Pancreas (tissue), 10 donors: Measurements from ENCODE around the gene CYB5R4. TPM values are rescaled to one million over a fixed set of nuclear protein-coding genes. Genes with fewer than 3 reads are reported as not detected.

Experiments
- ATAC-seq, 4 donors: fragments of 200-7000 bp; cut with Tn5 transposase; one replicate each; pipeline versions ENCODE4 v1.8.0 to v1.9.1; 2020; ENCODE audit warnings: mild to moderate bottlenecking in 4 of 4, moderate library complexity in 4 of 4
- DNase-seq, 6 donors: peaks; one replicate each; pipeline ENCODE4 v3.0.0-alpha.2; 2020
- FAIRE-seq: peaks from 2 replicates; lab custom pipeline; 2012; peaks lifted over from hg19 to GRCh38; lab: Jason Lieb, UNC
- H3K27ac ChIP-seq, 4 donors: fragments of 200-600 bp; sonication (generic); 1 replicate in 3 of 4; 2 replicates in 1 of 4; pipeline versions ENCODE4 v1.5.0 to v1.8.0; 2020
- H3K27me3 ChIP-seq, 4 donors: fragments of 200-600 bp; one replicate each; pipeline ENCODE4 v1.8.0; 2021
- H3K36me3 ChIP-seq, 3 donors: fragments of 200-600 bp; sonication (generic) in 1 of 3; one replicate each; pipeline versions ENCODE4 v1.5.0 to v1.8.0; 2020 to 2021
- H3K4me1 ChIP-seq, 3 donors: fragments of 200-600 bp; one replicate each; pipeline ENCODE4 v1.8.0; 2021
- H3K4me3 ChIP-seq, 4 donors: fragments of 200-600 bp; sonication (generic) in 2 of 4; one replicate each; pipeline versions ENCODE4 v1.5.0 to v1.8.0; 2020 to 2021
- H3K9me3 ChIP-seq, 4 donors: fragments of 200-600 bp; one replicate each; pipeline ENCODE4 v1.8.0; 2021
- WGBS, 2 donors: extraction: QIAGEN DNeasy Blood & Tissue Kit; methylation state at CpG; one replicate each; pipeline ENCODE4 v1.1.7; 2013; 5-methylcytosine and 5-hydroxymethylcytosine counted together
- intact Hi-C, 3 donors: fragments of 100-400 bp; cut with DNase I; formaldehyde crosslinking; loops; one replicate each; pipeline versions ENCODE4 v1.11.1 to v1.14.2; 2022
- polyA plus RNA-seq, 2 donors: library from polyadenylated mRNA; stranded (reverse); fragments of 200-250 nt; gene quantifications; one replicate each; pipeline ENCODE4 v1.2.3, GENCODE V29; 2013
- total RNA-seq, 6 donors: library from RNA; stranded (reverse); fragmentation: NEBNext Ultra II Directional in 4 of 6; extraction: Animal tissue kit (Norgen Biotek cat#: 25700) in 4 of 6; gene quantifications; one replicate each; pipeline versions ENCODE4 v1.2.1 to v1.2.4, GENCODE V29; 2021 to 2023
- TF ChIP-seq, protein P1 (sequence below), 4 donors: fragments of 200-600 bp; sonication (generic) in 3 of 4; IDR thresholded peaks; one replicate each; pipeline versions ENCODE4 v1.5.0 to v1.8.0; 2021; ENCODE audit warnings: antibody characterized with exemption in 4 of 4
- donor health status: healthy with polysubstance abuse.
- donor health status: DM: no; HTN: no; CAD: no; lungs with moderate emphysema.
- donor health status: DM: no; HTN: no; CAD: no.
- donor health status: control.
- donor health status: control.
- donor health status: Bipolar disorder and iron deficiency.
- donor health status: DM: yes; HTN: yes; CAD: no.
- donor health status: DM: no; HTN: no; CAD: no.
- donor health status: DM: no; HTN: no; CAD: no.
- donor health status: DM: yes; HTN: yes; CAD: no.

The CYB5R4 gene
- total RNA-seq, result 10 to 100 TPM in 1 of 6 donors, 1 to 10 TPM in 5; 2.5 to 10.1 (median 6.2) TPM
- 1 to 10 TPM; 1.1 to 4.9 TPM for polyA plus RNA-seq

- ATAC-seq (peak; percentile 99 to 100 (median 100)), DNase-seq (peak; percentile 95 to 98 (median 96)), FAIRE-seq (peak; percentile 81)
- H3K27ac ChIP-seq, result peak within 1 kb of the TSS; percentile 54 to 78 (median 74)
- no peaks in the 10 kb centered on the region for H3K27me3 ChIP-seq
- TF ChIP-seq, protein P1, sequence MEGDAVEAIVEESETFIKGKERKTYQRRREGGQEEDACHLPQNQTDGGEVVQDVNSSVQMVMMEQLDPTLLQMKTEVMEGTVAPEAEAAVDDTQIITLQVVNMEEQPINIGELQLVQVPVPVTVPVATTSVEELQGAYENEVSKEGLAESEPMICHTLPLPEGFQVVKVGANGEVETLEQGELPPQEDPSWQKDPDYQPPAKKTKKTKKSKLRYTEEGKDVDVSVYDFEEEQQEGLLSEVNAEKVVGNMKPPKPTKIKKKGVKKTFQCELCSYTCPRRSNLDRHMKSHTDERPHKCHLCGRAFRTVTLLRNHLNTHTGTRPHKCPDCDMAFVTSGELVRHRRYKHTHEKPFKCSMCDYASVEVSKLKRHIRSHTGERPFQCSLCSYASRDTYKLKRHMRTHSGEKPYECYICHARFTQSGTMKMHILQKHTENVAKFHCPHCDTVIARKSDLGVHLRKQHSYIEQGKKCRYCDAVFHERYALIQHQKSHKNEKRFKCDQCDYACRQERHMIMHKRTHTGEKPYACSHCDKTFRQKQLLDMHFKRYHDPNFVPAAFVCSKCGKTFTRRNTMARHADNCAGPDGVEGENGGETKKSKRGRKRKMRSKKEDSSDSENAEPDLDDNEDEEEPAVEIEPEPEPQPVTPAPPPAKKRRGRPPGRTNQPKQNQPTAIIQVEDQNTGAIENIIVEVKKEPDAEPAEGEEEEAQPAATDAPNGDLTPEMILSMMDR (IDR thresholded peaks at IDR 0.05), result no peak
- WGBS, 2 donors, result 0% methylated on average over 52 to 53 of the region's 53 CpGs
- peaks cover 0 to 13% (median 0%) of the 10 kb centered on the region in 3 donors for H3K4me1 ChIP-seq
- intact Hi-C loops, result no loop called here
- H3K9me3 ChIP-seq, result no peaks in the 10 kb centered on the region
- no peaks in the 10 kb centered on the region for H3K36me3 ChIP-seq
- H3K4me3 ChIP-seq, result peak within 1 kb of the TSS; percentile 70 to 85 (median 80)
These were observed at the start of gene CYB5R4 for GRCh38 chr6:83859410-83860358. Gene CYB5R4 (plus strand): TSS chr6:83859689. CDS start chr6:83859783, 94 bp downstream.

- H3K27ac ChIP-seq, result no peak overlapping the region
- TF ChIP-seq, protein P1 (IDR thresholded peaks at IDR 0.05), result no peak
- DNase-seq (no peak), ATAC-seq (no peak), FAIRE-seq (no peak)
- no peaks in the 10 kb centered on the region for H3K9me3 ChIP-seq
- intact Hi-C loops, result no loop called here
- H3K27me3 ChIP-seq, result peaks cover 0 to 4% (median 0%) of the 10 kb centered on the region in 4 donors
- no peaks in the 10 kb centered on the region for H3K4me1 ChIP-seq
- H3K4me3 ChIP-seq, result no peak overlapping the region
- no peaks in the 10 kb centered on the region for H3K36me3 ChIP-seq
These were observed 46.9 kb upstream of the CYB5R4 start for GRCh38 chr6:83812595-83812994.

DNA sequence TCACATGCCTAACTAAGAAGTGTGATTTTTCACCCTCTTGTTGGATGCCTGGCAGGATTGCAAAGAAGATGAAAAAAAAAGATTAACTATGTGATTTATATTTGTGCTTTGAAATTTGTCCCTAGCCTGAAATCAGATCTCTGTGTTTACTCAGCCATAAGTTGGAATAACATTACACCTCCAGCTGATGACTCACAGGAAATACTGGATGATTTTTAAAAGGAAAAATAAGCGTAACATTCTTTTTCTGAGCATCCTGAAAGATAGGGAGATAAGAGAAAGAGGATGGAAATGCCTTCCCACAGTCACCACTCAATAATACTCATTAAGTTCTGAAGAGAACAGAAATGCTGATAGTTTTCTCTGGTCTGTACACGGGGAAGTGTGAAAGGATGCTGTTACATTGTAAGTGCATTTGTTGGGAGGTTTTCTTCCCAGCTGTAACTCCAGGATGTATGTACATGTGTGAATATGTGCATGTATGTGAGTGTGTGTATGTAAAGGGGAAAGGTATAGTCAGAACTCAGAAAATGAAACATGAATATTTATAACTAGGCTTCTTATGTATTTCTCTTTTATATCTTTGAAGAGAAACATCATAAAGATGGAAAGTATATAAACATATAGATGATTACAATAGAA lies 43.7 kb upstream of the CYB5R4 start:
- no peaks in the 10 kb centered on the region for H3K4me1 ChIP-seq
- H3K9me3 ChIP-seq, result no peaks in the 10 kb centered on the region
- H3K27me3 ChIP-seq, result peaks cover 0 to 4% (median 0%) of the 10 kb centered on the region in 4 donors
- no peak overlapping the region for H3K27ac ChIP-seq
- intact Hi-C loops, result no loop called here
- TF ChIP-seq, protein P1 (IDR thresholded peaks at IDR 0.05), result no peak
- FAIRE-seq (no peak), DNase-seq (no peak), ATAC-seq (no peak)
- H3K4me3 ChIP-seq, result no peak overlapping the region
- 24 to 28% methylated on average over 2 of the region's 2 CpGs for WGBS, 2 donors
- H3K36me3 ChIP-seq, result no peaks in the 10 kb centered on the region

DNA sequence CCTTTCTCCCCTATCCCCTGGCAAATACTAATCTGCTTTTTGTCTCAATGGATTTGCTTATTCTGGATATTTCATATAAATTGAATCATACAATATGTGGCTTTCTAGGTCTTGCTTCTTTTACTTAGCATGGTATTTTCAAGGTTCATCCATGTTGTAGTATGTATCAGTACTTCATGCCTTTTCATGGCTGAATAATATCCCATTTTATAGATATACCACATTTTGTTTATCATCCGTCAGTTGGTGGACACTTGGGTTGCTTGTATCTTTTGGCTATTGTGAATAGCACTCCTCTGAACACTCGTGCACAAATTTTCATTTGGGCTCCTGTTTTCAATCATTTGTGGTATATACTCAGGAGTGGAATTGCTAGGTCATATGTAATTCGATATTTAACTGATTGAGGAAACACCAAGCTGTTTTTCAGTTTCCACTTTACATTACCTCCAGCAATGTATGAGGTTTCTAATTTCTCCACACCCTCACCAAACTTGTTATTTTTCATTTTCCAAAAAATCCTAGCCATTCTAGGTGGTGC lies 36.8 kb upstream of the CYB5R4 start:
- Histone ChIP-seq H3K4me1 (no peaks in the 10 kb centered on the region), H3K27ac (no peak overlapping the region), H3K36me3 (no peaks in the 10 kb centered on the region), H3K4me3 (no peak overlapping the region), H3K27me3 (no peaks in the 10 kb centered on the region), H3K9me3 (no peaks in the 10 kb centered on the region)
- DNase-seq (no peak), ATAC-seq (no peak), FAIRE-seq (no peak)
- TF ChIP-seq, protein P1 (IDR thresholded peaks at IDR 0.05), result no peak
- intact Hi-C loops, result no loop called here
- 39 to 62% methylated on average over 3 of the region's 3 CpGs for WGBS, 2 donors
